Activated B cell treated with CpG ODN at 0.5 μM for 24 hours (primary cell): ENCODE measurements around the gene ZHX3. TPM values are rescaled to one million over a fixed set of nuclear protein-coding genes. Genes with fewer than 3 reads are reported as not detected.

ENCODE experiments used
- ATAC-seq: fragments of 200-7000 bp; cut with Tn5 transposase; one replicate; pipeline ENCODE4 v1.10.0; 2021; ENCODE audit warnings: low read depth, mild to moderate bottlenecking, moderate library complexity
- CTCF ChIA-PET: fragments of 350-600 bp; sonication (Branson Sonifier 250); formaldehyde crosslinking; loops from one replicate; lab custom pipeline; 2021; ENCODE audit warnings: antibody characterized with exemption; lab: Charles Lee
- POLR2A ChIA-PET: fragments of 350-600 bp; sonication (Branson Sonifier 250); formaldehyde crosslinking; loops from one replicate; lab custom pipeline; 2021; ENCODE audit warnings: antibody characterized with exemption; lab: Charles Lee
- DNase-seq: peaks from one replicate; pipeline ENCODE4 v3.0.0; 2022
- H3K27ac Mint-ChIP-seq: one replicate; pipeline ENCODE4 v1.8.0; 2020; ENCODE audit warnings: mixed read lengths
- H3K27me3 Mint-ChIP-seq: one replicate; pipeline ENCODE4 v1.8.0; 2021; ENCODE audit warnings: mixed read lengths
- H3K36me3 Mint-ChIP-seq: one replicate; pipeline ENCODE4 v1.8.0; 2021; ENCODE audit warnings: low read depth, mixed read lengths
- H3K4me1 Mint-ChIP-seq: one replicate; pipeline ENCODE4 v1.8.0; 2021; ENCODE audit warnings: mixed read lengths
- H3K4me3 Mint-ChIP-seq: one replicate; pipeline ENCODE4 v1.8.0; 2020; ENCODE audit warnings: mild to moderate bottlenecking, mixed read lengths
- H3K9me3 Mint-ChIP-seq: one replicate; pipeline ENCODE4 v1.8.0; 2020; ENCODE audit warnings: mixed read lengths
- CTCF ChIP-seq: fragments of 200-600 bp; IDR thresholded peaks from one replicate; pipeline ENCODE4 v1.8.0; 2022; ENCODE audit warnings: antibody characterized with exemption, mild to moderate bottlenecking
- intact Hi-C: fragments of 100-400 bp; cut with micrococcal nuclease; formaldehyde crosslinking; loops from one replicate; pipeline ENCODE4 v1.15.1; 2024
- total RNA-seq: library from RNA; stranded (reverse); gene quantifications from 2 replicates; pipeline ENCODE4 v1.2.3, GENCODE V29; 2022

ZHX3 gene
- total RNA-seq, 1 donor from 2014 or later, result 21.2 TPM

- Mint-ChIP-seq H3K27ac (no peak overlapping the region), H3K27me3 (no peaks in the 10 kb centered on the region), H3K9me3 (peaks cover 9% of the 10 kb centered on the region), H3K4me1 (no peaks in the 10 kb centered on the region), H3K36me3 (peaks cover 38% of the 10 kb centered on the region), H3K4me3 (no peak overlapping the region)
- intact Hi-C loops, result no loop called here
- ChIA-PET POLR2A (no interaction called here), CTCF (interaction anchor here (0.6 kb wide), 1 partner anchor 236 kb away, joined by 3 read pairs; no protein-coding TSS in a partner anchor)
- no peak for TF ChIP-seq CTCF
- ATAC-seq, result no peak
- no peak for DNase-seq
These were observed 115.8 kb downstream of the ZHX3 start for GRCh38 chr20:41201760-41202159.

- H3K9me3 Mint-ChIP-seq, result peaks cover 9% of the 10 kb centered on the region
- H3K27me3 Mint-ChIP-seq, result no peaks in the 10 kb centered on the region
- H3K4me3 Mint-ChIP-seq, result no peak overlapping the region
- ATAC-seq (no peak), DNase-seq (no peak)
- peaks cover 38% of the 10 kb centered on the region for H3K36me3 Mint-ChIP-seq
- no peak for TF ChIP-seq CTCF
- intact Hi-C loops, result no loop called here
- CTCF ChIA-PET, result interaction anchor here (0.7 kb wide), 1 partner anchor 9 kb away, joined by 3 read pairs; no protein-coding TSS in a partner anchor
- POLR2A ChIA-PET, result no interaction called here
- H3K27ac Mint-ChIP-seq, result no peak overlapping the region
- no peaks in the 10 kb centered on the region for H3K4me1 Mint-ChIP-seq
These were observed 116.9 kb downstream of the ZHX3 start for GRCh38 chr20:41200446-41201202.

GRCh38 chr20:41198443-41198842 is 119.1 kb downstream of the ZHX3 start:
- Mint-ChIP-seq H3K4me3 (no peak overlapping the region), H3K9me3 (peaks cover 9% of the 10 kb centered on the region), H3K36me3 (peaks cover 35% of the 10 kb centered on the region), H3K4me1 (no peaks in the 10 kb centered on the region), H3K27ac (no peak overlapping the region), H3K27me3 (no peaks in the 10 kb centered on the region)
- no peak for TF ChIP-seq CTCF
- ChIA-PET CTCF (no interaction called here), POLR2A (no interaction called here)
- ATAC-seq (no peak), DNase-seq (no peak)
- intact Hi-C loops, result no loop called here

GRCh38 chr20:41196653-41197225 is 120.8 kb downstream of the ZHX3 start:
- DNase-seq (no peak), ATAC-seq (no peak)
- TF ChIP-seq CTCF, result no peak
- intact Hi-C loops, result no loop called here
- Mint-ChIP-seq H3K27me3 (no peaks in the 10 kb centered on the region), H3K4me1 (no peaks in the 10 kb centered on the region), H3K9me3 (peaks cover 15% of the 10 kb centered on the region), H3K27ac (no peak overlapping the region), H3K4me3 (no peak overlapping the region), H3K36me3 (peaks cover 25% of the 10 kb centered on the region)
- ChIA-PET CTCF (interaction anchor here (2.1 kb wide), 1 partner anchor 36 kb away, joined by 4 read pairs; no protein-coding TSS in a partner anchor), POLR2A (no interaction called here)

- intact Hi-C loops, result no loop called here
- H3K9me3 Mint-ChIP-seq, result peaks cover 24% of the 10 kb centered on the region
- ChIA-PET POLR2A (no interaction called here), CTCF (interaction anchor here (1.0 kb wide), 1 partner anchor 20 kb away, joined by 3 read pairs; no protein-coding TSS in a partner anchor)
- no peaks in the 10 kb centered on the region for H3K4me1 Mint-ChIP-seq
- ATAC-seq (no peak), DNase-seq (no peak)
- H3K4me3 Mint-ChIP-seq, result no peak overlapping the region
- TF ChIP-seq CTCF, result no peak
- H3K36me3 Mint-ChIP-seq, result peaks cover 22% of the 10 kb centered on the region
- H3K27me3 Mint-ChIP-seq, result no peaks in the 10 kb centered on the region
- H3K27ac Mint-ChIP-seq, result no peak overlapping the region
These were observed 125.0 kb downstream of the ZHX3 start for GRCh38 chr20:41192575-41192974.
